ENCODE results near the gene ICAM2.

The ICAM2 gene

GRCh38 chr17:64056269-64057005, 36.0 kb upstream of the ICAM2 start:
- H3K4me3 ChIP-seq (ENCODE audit: low read depth, low read length), result no peak overlapping the region
- TF ChIP-seq CTCF (IDR thresholded peaks at IDR 0.05; ENCODE audit: borderline replicate concordance, insufficient read depth, low read depth, low read length), result peak; percentile 6; the same call in 1 of the 2 replicates

- H3K4me3 ChIP-seq (ENCODE audit: low read depth, low read length), result no peak overlapping the region
Observed at GRCh38 chr17:64055183-64056142, 35.0 kb upstream of the ICAM2 start.

GRCh38 chr17:64054304-64054703, 33.9 kb upstream of the ICAM2 start:
- no peak for TF ChIP-seq CTCF (IDR thresholded peaks at IDR 0.05; ENCODE audit: borderline replicate concordance, insufficient read depth, low read depth, low read length)
- no peak overlapping the region for H3K4me3 ChIP-seq (ENCODE audit: low read depth, low read length)

More at GRCh38 chr17:64055183-64056142, 35.0 kb upstream of the ICAM2 start:
- no peak for TF ChIP-seq CTCF (IDR thresholded peaks at IDR 0.05; ENCODE audit: borderline replicate concordance, insufficient read depth, low read depth, low read length)

- H3K4me3 ChIP-seq (ENCODE audit: low read depth, low read length), result no peak overlapping the region
Observed at GRCh38 chr17:64053101-64053500, 32.7 kb upstream of the ICAM2 start.

GRCh38 chr17:64051153-64051552, 30.7 kb upstream of the ICAM2 start:
- TF ChIP-seq CTCF (IDR thresholded peaks at IDR 0.05; ENCODE audit: borderline replicate concordance, insufficient read depth, low read depth, low read length), result no peak
- no peak overlapping the region for H3K4me3 ChIP-seq (ENCODE audit: low read depth, low read length)

More at GRCh38 chr17:64053101-64053500, 32.7 kb upstream of the ICAM2 start:
- no peak for TF ChIP-seq CTCF (IDR thresholded peaks at IDR 0.05; ENCODE audit: borderline replicate concordance, insufficient read depth, low read depth, low read length)

GRCh38 chr17:64048805-64049204, 28.4 kb upstream of the ICAM2 start:
- no peak for TF ChIP-seq CTCF (IDR thresholded peaks at IDR 0.05; ENCODE audit: borderline replicate concordance, insufficient read depth, low read depth, low read length)

More at GRCh38 chr17:64048805-64049204, 28.4 kb upstream of the ICAM2 start:
- H3K4me3 ChIP-seq (ENCODE audit: low read depth, low read length), result no peak overlapping the region

All from GM12875 (cell line).